GM04503 (cell line): ENCODE measurements around the gene KIF4B.

Experiments
- DNase-seq: peaks from one replicate; pipeline ENCODE4 v3.0.0-alpha.2; 2012; ENCODE audit warnings: low read depth

The KIF4B gene

GRCh38 chr5:155052532-155052931 lies 39.0 kb downstream of the KIF4B start:
- DNase-seq = no peak

- no peak for DNase-seq
These were observed 39.9 kb downstream of the KIF4B start for GRCh38 chr5:155053501-155053900.

GRCh38 chr5:155056644-155057269 lies 43.2 kb downstream of the KIF4B start:
- DNase-seq = no peak

GRCh38 chr5:155057626-155058025 lies 44.1 kb downstream of the KIF4B start:
- DNase-seq = no peak

- DNase-seq = no peak
These were observed 51.0 kb downstream of the KIF4B start for GRCh38 chr5:155064580-155064979.

GRCh38 chr5:155066886-155067595 lies 53.5 kb downstream of the KIF4B start:
- DNase-seq = no peak
